Activated T-helper 2 cell treated with anti-CD3 and anti-CD28 coated beads, Interferon-gamma antibody, Interleukin-2, Interleukin-4, amounts not matched to agents 10 μg/mL and 5 μg/mL and 100 μg/mL, durations not matched to agents 14 hours and 24 hours and 36 hours (primary cell): ENCODE results near the gene FOXN1. TPM values are rescaled to one million over a fixed set of nuclear protein-coding genes. Genes with fewer than 3 reads are reported as not detected.

Source experiments
- DNase-seq: peaks from one replicate; pipeline ENCODE4 v3.0.0; 2021; ENCODE audit warnings: low spot score
- H3K27ac Mint-ChIP-seq: one replicate; pipeline ENCODE4 v1.8.0; 2021; ENCODE audit warnings: mixed read lengths
- H3K27me3 Mint-ChIP-seq: one replicate; pipeline ENCODE4 v1.8.0; 2021; ENCODE audit warnings: low read depth, mixed read lengths
- H3K36me3 Mint-ChIP-seq: one replicate; pipeline ENCODE4 v1.8.0; 2021; ENCODE audit warnings: low read depth, mixed read lengths
- H3K4me1 Mint-ChIP-seq: one replicate; pipeline ENCODE4 v1.8.0; 2021; ENCODE audit warnings: low read depth, mixed read lengths
- H3K4me3 Mint-ChIP-seq: one replicate; pipeline ENCODE4 v1.8.0; 2021; ENCODE audit warnings: low read depth, mild to moderate bottlenecking, moderate library complexity, mixed read lengths
- H3K9me3 Mint-ChIP-seq: one replicate; pipeline ENCODE4 v1.8.0; 2021; ENCODE audit warnings: mixed read lengths
- intact Hi-C: fragments of 100-400 bp; cut with micrococcal nuclease; formaldehyde crosslinking; loops from one replicate; pipeline ENCODE4 v1.15.1; 2023
- total RNA-seq: library from RNA; stranded (reverse); gene quantifications from 2 replicates; pipeline ENCODE4 v1.2.3, GENCODE V29; 2022

FOXN1 gene
- total RNA-seq, 1 donor from 2014 or later, result not detected

DNA sequence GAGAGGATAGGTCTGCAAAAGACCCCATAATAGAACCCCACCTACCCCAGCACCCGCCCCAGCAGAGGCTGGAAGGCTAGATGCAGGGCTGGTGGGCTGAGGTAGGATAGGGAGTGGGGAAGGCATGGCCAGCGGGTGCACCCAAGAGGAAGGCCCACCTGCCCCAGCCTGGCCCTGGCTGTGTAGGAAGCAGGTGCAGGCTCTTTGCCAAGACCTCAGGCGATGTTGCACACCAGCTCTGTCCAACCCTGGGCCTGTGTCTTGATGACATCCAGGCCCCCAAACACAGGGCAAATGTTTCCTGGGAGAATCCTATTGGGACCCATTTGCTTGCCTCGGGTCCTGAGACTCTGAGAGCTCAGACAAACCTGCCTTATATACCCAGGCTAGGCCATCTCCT lies 34.1 kb downstream of the FOXN1 start:
- Mint-ChIP-seq H3K4me1 (no peaks in the 10 kb centered on the region), H3K27me3 (no peaks in the 10 kb centered on the region), H3K9me3 (no peaks in the 10 kb centered on the region), H3K4me3 (no peak overlapping the region), H3K27ac (no peak overlapping the region), H3K36me3 (no peaks in the 10 kb centered on the region)
- no peak for DNase-seq
- intact Hi-C loops, result loop anchor here (1.0 to 10.0 kb wide), 2 partner anchors 46 to 125 kb away; no protein-coding TSS in a partner anchor

DNA sequence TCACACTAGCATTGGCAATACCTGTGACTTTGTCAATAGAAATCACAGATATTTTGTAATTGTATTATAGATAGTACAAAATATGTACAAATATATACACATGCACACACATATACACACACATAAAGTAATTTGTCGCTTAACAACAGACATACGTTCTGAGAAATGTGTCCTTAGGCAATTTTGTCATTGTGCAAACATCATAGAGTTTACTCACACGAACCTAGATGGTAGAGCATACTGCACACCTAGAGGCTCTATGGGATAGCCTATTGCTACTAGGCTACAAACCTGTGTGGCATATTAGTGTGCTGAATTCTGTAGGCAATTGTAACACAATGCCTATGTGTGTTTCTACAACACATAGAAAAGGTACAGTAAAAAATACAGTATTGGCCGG lies 35.3 kb downstream of the FOXN1 start:
- no peaks in the 10 kb centered on the region for H3K4me1 Mint-ChIP-seq
- H3K9me3 Mint-ChIP-seq, result no peaks in the 10 kb centered on the region
- DNase-seq, result no peak
- no peak overlapping the region for H3K27ac Mint-ChIP-seq
- no peaks in the 10 kb centered on the region for H3K27me3 Mint-ChIP-seq
- H3K36me3 Mint-ChIP-seq, result no peaks in the 10 kb centered on the region
- no peak overlapping the region for H3K4me3 Mint-ChIP-seq
- intact Hi-C loops, result loop anchor here (10.0 kb wide), 1 partner anchor 127 kb away; no protein-coding TSS in a partner anchor

DNA sequence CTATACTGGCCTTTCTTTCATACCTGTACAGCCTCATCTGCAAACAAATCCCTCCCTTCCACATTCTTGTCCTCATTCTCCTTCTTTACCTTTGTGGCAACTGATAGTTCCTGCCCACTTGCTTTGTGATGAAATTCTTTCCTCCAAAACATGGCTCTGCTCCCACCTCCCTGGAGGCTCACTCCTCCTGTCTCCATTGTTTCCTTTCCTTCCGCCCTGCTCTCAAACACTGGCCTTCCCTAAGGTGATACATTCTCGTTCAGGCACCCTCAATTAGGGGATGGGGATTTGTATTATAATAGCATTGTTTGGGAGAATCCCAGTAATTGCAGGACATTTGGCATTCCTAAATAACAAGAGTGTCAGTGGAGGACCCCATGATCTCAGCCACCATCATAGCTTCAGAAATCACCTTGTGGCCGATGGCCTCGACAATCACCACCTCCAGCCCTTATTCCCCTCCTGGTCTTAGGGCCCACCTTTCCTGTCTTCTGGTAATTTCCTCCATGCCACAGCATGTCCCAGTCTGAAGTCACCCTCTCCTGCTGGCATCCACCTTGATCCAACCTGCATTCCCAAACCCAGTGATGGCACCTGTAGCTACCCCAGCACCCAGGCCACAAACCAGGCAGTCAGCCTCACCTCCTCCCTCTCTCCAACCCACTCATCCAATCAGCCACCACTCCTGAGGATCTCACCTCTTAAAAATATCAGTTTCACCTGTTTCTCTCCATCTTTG lies 38.4 kb downstream of the FOXN1 start:
- Mint-ChIP-seq H3K36me3 (peaks cover 4% of the 10 kb centered on the region), H3K4me1 (peaks cover 16% of the 10 kb centered on the region), H3K9me3 (no peaks in the 10 kb centered on the region), H3K27ac (no peak overlapping the region), H3K27me3 (no peaks in the 10 kb centered on the region), H3K4me3 (no peak overlapping the region)
- DNase-seq, result no peak
- intact Hi-C loops, result loop anchor here (10.0 kb wide), 1 partner anchor 130 kb away; no protein-coding TSS in a partner anchor

GRCh38 chr17:28545141-28545503 lies 39.0 kb downstream of the FOXN1 start:
- Mint-ChIP-seq H3K36me3 (peaks cover 4% of the 10 kb centered on the region), H3K27me3 (no peaks in the 10 kb centered on the region), H3K4me3 (no peak overlapping the region), H3K27ac (no peak overlapping the region), H3K4me1 (peaks cover 21% of the 10 kb centered on the region), H3K9me3 (no peaks in the 10 kb centered on the region)
- no peak for DNase-seq
- intact Hi-C loops, result loop anchor here (10.0 kb wide), 1 partner anchor 130 kb away; no protein-coding TSS in a partner anchor

DNA sequence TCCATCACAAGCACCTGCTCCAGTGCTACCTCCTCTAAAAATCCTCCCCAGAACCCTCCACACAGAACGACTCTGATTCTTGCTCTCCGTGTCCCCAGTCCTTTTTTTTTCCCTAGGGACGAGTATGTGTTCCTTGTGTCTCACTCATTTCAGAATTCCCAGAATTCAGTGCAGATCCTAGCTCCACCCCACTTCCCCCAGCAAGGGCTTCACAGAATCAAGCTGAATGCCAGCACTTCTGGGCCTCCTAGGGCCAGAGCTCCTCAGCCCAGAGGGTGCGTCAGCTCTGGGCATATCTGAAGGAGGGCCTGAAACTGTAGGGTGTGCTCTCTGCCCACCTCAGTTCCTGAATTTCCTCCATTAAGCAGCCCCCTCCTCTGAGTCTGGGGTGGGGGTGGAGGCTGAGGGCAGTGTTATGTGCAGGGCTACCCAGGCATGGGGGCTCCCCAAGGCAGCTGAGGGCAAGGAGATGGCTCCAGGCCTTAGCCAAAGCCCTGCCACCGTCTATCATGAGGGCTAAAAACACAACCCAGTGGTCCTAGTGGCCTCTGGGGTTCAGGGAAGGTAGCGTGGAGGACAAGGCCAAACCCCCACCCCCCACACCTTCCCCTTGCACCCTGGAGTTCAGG lies 39.8 kb downstream of the FOXN1 start:
- Mint-ChIP-seq H3K27ac (no peak overlapping the region), H3K36me3 (peaks cover 4% of the 10 kb centered on the region), H3K27me3 (no peaks in the 10 kb centered on the region), H3K4me1 (peaks cover 29% of the 10 kb centered on the region), H3K9me3 (no peaks in the 10 kb centered on the region), H3K4me3 (no peak overlapping the region)
- DNase-seq, result no peak
- intact Hi-C loops, result loop anchor here (10.0 kb wide), 1 partner anchor 131 kb away; no protein-coding TSS in a partner anchor

DNA sequence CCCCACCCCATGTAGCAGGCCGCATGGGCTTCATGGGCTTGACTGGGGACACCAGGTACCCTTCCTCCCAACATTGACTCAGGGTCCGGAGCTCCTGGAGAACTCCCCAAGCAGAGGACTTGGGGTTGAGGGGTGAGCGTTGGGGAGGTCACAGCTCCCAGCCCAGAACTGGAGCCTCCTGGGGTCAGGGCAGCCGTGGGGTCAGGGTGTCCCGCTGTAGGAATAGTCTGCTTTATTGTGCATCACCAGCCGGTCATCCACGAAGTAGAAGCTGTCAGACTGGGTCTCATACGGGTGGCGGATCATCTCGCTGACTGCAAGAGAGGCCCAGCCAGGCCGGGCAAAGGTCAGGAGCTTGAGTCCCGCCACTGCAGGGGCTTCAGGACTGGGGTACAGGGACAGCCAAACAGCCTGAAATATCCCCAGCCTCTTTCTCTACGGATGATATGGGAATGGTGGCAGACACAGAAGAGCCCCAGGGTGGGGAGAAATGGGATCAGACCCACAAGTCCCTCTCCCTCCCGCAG lies 41.0 kb downstream of the FOXN1 start:
- no peaks in the 10 kb centered on the region for H3K9me3 Mint-ChIP-seq
- no peak for DNase-seq
- no peak overlapping the region for H3K27ac Mint-ChIP-seq
- intact Hi-C loops, result loop anchor here (10.0 kb wide), 1 partner anchor 132 kb away; no protein-coding TSS in a partner anchor
- H3K4me1 Mint-ChIP-seq, result peaks cover 40% of the 10 kb centered on the region
- H3K4me3 Mint-ChIP-seq, result no peak overlapping the region
- H3K36me3 Mint-ChIP-seq, result peaks cover 4% of the 10 kb centered on the region
- H3K27me3 Mint-ChIP-seq, result no peaks in the 10 kb centered on the region

- Mint-ChIP-seq H3K4me3 (peak overlapping the region; percentile 27), H3K27me3 (no peaks in the 10 kb centered on the region), H3K9me3 (no peaks in the 10 kb centered on the region), H3K36me3 (peaks cover 6% of the 10 kb centered on the region), H3K27ac (peak overlapping the region; percentile 74), H3K4me1 (peaks cover 42% of the 10 kb centered on the region)
- intact Hi-C loops, result loop anchor here (10.0 kb wide), 1 partner anchor 133 kb away; no protein-coding TSS in a partner anchor
- peak; percentile 59 for DNase-seq
Measured at GRCh38 chr17:28547623-28548416, 41.7 kb downstream of the FOXN1 start.

GRCh38 chr17:28548417-28549130 lies 42.4 kb downstream of the FOXN1 start:
- H3K27ac Mint-ChIP-seq, result peak overlapping the region; percentile 80
- intact Hi-C loops, result loop anchor here (10.0 kb wide), 1 partner anchor 134 kb away; no protein-coding TSS in a partner anchor
- H3K36me3 Mint-ChIP-seq, result peaks cover 12% of the 10 kb centered on the region
- peaks cover 43% of the 10 kb centered on the region for H3K4me1 Mint-ChIP-seq
- no peaks in the 10 kb centered on the region for H3K27me3 Mint-ChIP-seq
- no peaks in the 10 kb centered on the region for H3K9me3 Mint-ChIP-seq
- DNase-seq, result no peak
- H3K4me3 Mint-ChIP-seq, result peak overlapping the region; percentile 27

- H3K4me3 Mint-ChIP-seq, result peak overlapping the region; percentile 46
- DNase-seq, result peak; percentile 71
- intact Hi-C loops, result loop anchor here (10.0 kb wide), 1 partner anchor 135 kb away; no protein-coding TSS in a partner anchor
- H3K27me3 Mint-ChIP-seq, result no peaks in the 10 kb centered on the region
- peaks cover 21% of the 10 kb centered on the region for H3K36me3 Mint-ChIP-seq
- H3K9me3 Mint-ChIP-seq, result no peaks in the 10 kb centered on the region
- H3K27ac Mint-ChIP-seq, result peak overlapping the region; percentile 80
- H3K4me1 Mint-ChIP-seq, result peaks cover 43% of the 10 kb centered on the region
Measured at GRCh38 chr17:28549236-28550132, 43.3 kb downstream of the FOXN1 start.

GRCh38 chr17:28550858-28551257 lies 44.7 kb downstream of the FOXN1 start:
- H3K27me3 Mint-ChIP-seq, result no peaks in the 10 kb centered on the region
- H3K4me3 Mint-ChIP-seq, result peak overlapping the region; percentile 97
- peak overlapping the region; percentile 53 for H3K27ac Mint-ChIP-seq
- H3K9me3 Mint-ChIP-seq, result no peaks in the 10 kb centered on the region
- no peak for DNase-seq
- H3K36me3 Mint-ChIP-seq, result peaks cover 31% of the 10 kb centered on the region
- intact Hi-C loops, result no loop called here
- peaks cover 43% of the 10 kb centered on the region for H3K4me1 Mint-ChIP-seq
